ENCODE data around the gene DGAT2L6.
"Not testable (repeated sequence)": the region's sequence is repeated elsewhere in the genome, so short reads cannot be mapped to it uniquely, and the experiment has no call there.

The DGAT2L6 gene

GRCh38 chrX:70226687-70227086 is 49.4 kb downstream of the DGAT2L6 start:
- H3K27me3 Mint-ChIP-seq = no peaks in the 10 kb centered on the region
- peaks cover 0 to 4% of the 10 kb centered on the region in 2 donors for H3K4me1 Mint-ChIP-seq (ENCODE audit: low read depth in 2 of 2)
- no peaks in the 10 kb centered on the region for H3K9me3 Mint-ChIP-seq
- DNase-seq (no peak), ATAC-seq (replicated peaks) (no peak)
- no peak overlapping the region for H3K4me3 Mint-ChIP-seq
- no peak overlapping the region for H3K27ac Mint-ChIP-seq
- H3K36me3 Mint-ChIP-seq (ENCODE audit: insufficient read depth) = no peaks in the 10 kb centered on the region

- H3K27ac Mint-ChIP-seq = no peak overlapping the region
- H3K4me1 Mint-ChIP-seq (ENCODE audit: low read depth in 2 of 2) = peaks cover 0 to 8% of the 10 kb centered on the region in 2 donors
- no peak for DNase-seq
- no peaks in the 10 kb centered on the region for H3K27me3 Mint-ChIP-seq
- no peak overlapping the region for H3K4me3 Mint-ChIP-seq
- no peak for ATAC-seq (replicated peaks)
- no peaks in the 10 kb centered on the region for H3K36me3 Mint-ChIP-seq (ENCODE audit: insufficient read depth)
- H3K9me3 Mint-ChIP-seq = no peaks in the 10 kb centered on the region
These were observed 54.4 kb downstream of the DGAT2L6 start for GRCh38 chrX:70231666-70232065.

DNA sequence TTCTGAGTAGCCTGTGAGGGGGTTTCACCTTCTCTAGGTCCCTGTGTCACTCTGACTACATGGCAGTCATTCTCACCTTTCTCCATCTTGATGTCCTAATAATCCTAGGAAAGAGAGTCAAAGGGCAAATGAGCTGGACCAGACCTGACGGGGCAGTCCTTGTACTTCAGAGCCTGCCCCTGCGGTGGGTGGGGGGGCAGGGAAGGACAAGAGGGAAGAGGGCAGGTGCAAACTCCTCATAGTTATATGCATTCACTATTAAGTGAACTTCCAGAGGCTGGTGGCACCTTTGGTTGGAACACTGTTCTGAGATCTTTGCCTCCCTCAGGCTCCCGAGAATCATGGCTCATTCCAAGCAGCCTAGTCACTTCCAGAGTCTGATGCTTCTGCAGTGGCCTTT is 57.1 kb downstream of the DGAT2L6 start, which contains the start of gene AWAT1:
TSS of gene AWAT1 (plus strand) at position 301 of the 400 bp plus-strand sequence. CDS start at position 342, 41 bp downstream.
- no peak within 1 kb of the TSS for H3K27ac Mint-ChIP-seq
- H3K4me1 Mint-ChIP-seq (ENCODE audit: low read depth in 2 of 2) = peaks cover 0 to 8% of the 10 kb centered on the region in 2 donors
- no peaks in the 10 kb centered on the region for H3K36me3 Mint-ChIP-seq (ENCODE audit: insufficient read depth)
- ATAC-seq (replicated peaks) (no peak), DNase-seq (no peak)
- no peaks in the 10 kb centered on the region for H3K27me3 Mint-ChIP-seq
- no peak within 1 kb of the TSS for H3K4me3 Mint-ChIP-seq
- no peaks in the 10 kb centered on the region for H3K9me3 Mint-ChIP-seq

DNA sequence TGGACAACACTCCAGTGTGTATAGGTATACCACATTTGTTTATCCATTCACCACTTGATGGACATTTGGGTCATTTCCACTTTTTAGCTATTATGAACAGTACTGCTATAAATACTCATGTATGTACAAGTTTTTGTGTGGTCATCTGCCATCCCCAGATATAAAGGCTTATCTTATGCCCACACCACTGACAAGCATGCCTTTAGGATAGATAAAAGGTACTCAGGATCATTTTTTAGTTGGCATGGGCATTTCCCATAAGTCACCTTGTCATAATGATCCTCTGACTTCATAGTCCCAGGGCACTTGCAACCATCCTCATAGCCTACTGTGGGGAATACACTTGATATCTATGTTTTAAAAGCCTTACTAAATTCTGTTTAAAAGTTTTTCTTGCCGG is 63.5 kb downstream of the DGAT2L6 start:
- Mint-ChIP-seq H3K27ac (no peak overlapping the region), H3K4me1 (ENCODE audit: low read depth in 2 of 2) (no peaks in the 10 kb centered on the region), H3K4me3 (no peak overlapping the region), H3K36me3 (ENCODE audit: insufficient read depth) (no peaks in the 10 kb centered on the region), H3K9me3 (no peaks in the 10 kb centered on the region), H3K27me3 (no peaks in the 10 kb centered on the region)
- DNase-seq = no peak
- ATAC-seq (replicated peaks) = no peak

DNA sequence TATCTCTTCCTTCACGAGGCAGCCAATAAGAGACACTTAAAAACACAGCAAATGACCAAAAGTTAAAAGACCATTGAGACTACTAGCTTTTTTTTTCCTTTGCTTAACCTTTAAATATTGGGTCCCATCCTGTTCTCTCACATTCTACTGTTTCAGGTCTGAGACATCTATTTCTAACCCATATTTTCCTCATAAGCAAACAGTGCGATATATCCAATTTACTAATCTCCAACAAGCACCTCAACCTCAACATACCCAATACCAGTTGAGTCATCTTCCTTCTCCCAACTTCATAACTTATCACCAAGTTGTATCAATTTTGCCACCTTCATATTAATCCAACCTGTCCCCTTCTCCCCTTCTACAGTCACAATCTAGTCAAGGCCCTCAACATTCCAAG is 64.2 kb downstream of the DGAT2L6 start:
- DNase-seq (no peak), ATAC-seq (replicated peaks) (no peak)
- H3K27ac Mint-ChIP-seq = no peak overlapping the region
- H3K36me3 Mint-ChIP-seq (ENCODE audit: insufficient read depth) = no peaks in the 10 kb centered on the region
- no peaks in the 10 kb centered on the region for H3K27me3 Mint-ChIP-seq
- H3K4me3 Mint-ChIP-seq = no peak overlapping the region
- no peaks in the 10 kb centered on the region for H3K9me3 Mint-ChIP-seq
- H3K4me1 Mint-ChIP-seq (ENCODE audit: low read depth in 2 of 2) = no peaks in the 10 kb centered on the region

DNA sequence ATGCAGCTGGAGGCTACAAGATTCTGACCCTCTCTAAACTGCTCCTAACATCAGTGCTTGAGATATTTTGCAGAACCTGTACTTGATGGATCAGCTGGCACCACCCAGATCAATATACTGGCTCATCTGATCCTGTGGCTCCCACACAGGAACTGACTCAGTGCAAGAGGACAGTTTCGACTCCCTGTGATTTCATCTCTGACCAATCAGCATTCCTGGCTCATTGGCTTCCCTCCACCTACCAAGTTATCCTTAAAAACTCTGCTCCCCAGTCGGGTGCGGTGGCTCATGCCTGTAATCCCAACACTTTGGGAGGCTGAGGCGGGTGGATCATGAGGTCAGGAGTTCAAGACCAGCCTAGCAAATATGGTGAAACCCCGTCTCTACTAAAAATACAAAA is 66.3 kb downstream of the DGAT2L6 start:
- H3K27me3 Mint-ChIP-seq; DNase-seq; H3K36me3 Mint-ChIP-seq (ENCODE audit: insufficient read depth); H3K4me3 Mint-ChIP-seq; H3K27ac Mint-ChIP-seq; H3K4me1 Mint-ChIP-seq (ENCODE audit: low read depth in 2 of 2); ATAC-seq (replicated peaks); H3K9me3 Mint-ChIP-seq: not testable (repeated sequence)

GRCh38 chrX:70244881-70245280 is 67.6 kb downstream of the DGAT2L6 start:
- Mint-ChIP-seq H3K27me3 (no peaks in the 10 kb centered on the region), H3K4me3 (no peak overlapping the region), H3K36me3 (ENCODE audit: insufficient read depth) (no peaks in the 10 kb centered on the region), H3K27ac (no peak overlapping the region), H3K4me1 (ENCODE audit: low read depth in 2 of 2) (no peaks in the 10 kb centered on the region), H3K9me3 (no peaks in the 10 kb centered on the region)
- no peak for DNase-seq
- no peak for ATAC-seq (replicated peaks)

- Mint-ChIP-seq H3K9me3 (no peaks in the 10 kb centered on the region), H3K27me3 (no peaks in the 10 kb centered on the region), H3K4me1 (ENCODE audit: low read depth in 2 of 2) (no peaks in the 10 kb centered on the region), H3K4me3 (no peak overlapping the region), H3K36me3 (ENCODE audit: insufficient read depth) (no peaks in the 10 kb centered on the region), H3K27ac (no peak overlapping the region)
- ATAC-seq (replicated peaks) = no peak
- no peak for DNase-seq
These were observed 70.0 kb downstream of the DGAT2L6 start for GRCh38 chrX:70247252-70247651.

DNA sequence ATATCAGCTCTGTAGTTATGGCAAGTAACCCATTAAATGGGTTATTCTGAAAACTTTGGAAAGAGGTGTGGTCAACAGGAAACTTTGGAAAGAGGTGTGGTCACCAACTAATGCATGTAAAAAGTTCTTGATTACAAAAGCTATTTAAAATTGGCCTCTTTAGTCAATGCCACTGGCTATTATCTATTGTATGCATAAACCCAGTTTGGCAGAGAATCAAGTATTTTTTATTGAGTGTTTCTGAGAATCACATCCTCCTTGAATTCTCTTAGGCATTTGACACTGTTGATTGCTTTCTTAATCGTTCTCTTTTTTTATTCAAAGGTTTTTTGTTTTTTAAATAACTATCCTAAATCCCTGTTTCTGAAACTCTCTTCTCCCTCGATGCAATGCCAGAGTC is 75.2 kb downstream of the DGAT2L6 start:
- Mint-ChIP-seq H3K27ac (no peak overlapping the region), H3K4me1 (ENCODE audit: low read depth in 2 of 2) (no peaks in the 10 kb centered on the region), H3K27me3 (no peaks in the 10 kb centered on the region), H3K36me3 (ENCODE audit: insufficient read depth) (no peaks in the 10 kb centered on the region), H3K4me3 (no peak overlapping the region), H3K9me3 (no peaks in the 10 kb centered on the region)
- DNase-seq (no peak), ATAC-seq (replicated peaks) (no peak)

DNA sequence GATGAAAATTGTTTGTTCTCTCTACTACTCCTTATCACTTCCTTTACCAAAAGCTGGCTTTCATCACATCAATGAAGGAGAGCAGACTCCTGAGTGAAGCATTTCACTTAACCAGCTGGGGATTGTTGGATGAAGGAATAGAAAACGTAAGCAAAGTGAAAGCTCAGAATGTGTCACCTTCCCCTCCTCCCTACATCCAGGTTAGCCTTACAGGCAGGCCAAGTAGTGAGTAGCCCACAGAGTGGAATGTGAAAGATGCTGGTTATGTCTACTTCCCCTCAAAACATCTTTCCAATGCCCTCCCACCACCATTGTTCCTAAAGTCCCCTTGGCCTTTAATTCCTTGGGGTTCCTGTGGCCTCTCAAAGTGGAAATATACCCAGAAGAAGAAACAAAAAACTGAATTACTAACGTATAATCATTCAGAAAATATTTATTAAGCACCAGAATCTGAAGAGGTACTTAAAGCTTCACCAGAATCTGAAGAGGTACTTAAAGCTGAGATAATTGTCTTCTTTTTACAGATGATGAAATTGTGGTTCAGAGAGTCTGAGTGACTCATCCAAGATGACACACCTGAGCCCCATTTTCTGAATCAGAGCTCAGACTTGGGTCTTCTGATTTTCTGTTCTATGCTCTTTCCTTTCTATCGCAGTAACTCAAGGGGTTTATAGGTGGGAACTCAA is 76.2 kb downstream of the DGAT2L6 start:
- Mint-ChIP-seq H3K27ac (no peak overlapping the region), H3K36me3 (ENCODE audit: insufficient read depth) (no peaks in the 10 kb centered on the region), H3K27me3 (no peaks in the 10 kb centered on the region), H3K4me3 (no peak overlapping the region), H3K9me3 (no peaks in the 10 kb centered on the region), H3K4me1 (ENCODE audit: low read depth in 2 of 2) (peaks cover 3% of the 10 kb centered on the region in 2 donors)
- ATAC-seq (replicated peaks) = no peak
- DNase-seq = no peak

- DNase-seq (no peak), ATAC-seq (replicated peaks) (no peak)
- Mint-ChIP-seq H3K4me3 (no peak overlapping the region), H3K9me3 (no peaks in the 10 kb centered on the region), H3K27ac (no peak overlapping the region), H3K27me3 (no peaks in the 10 kb centered on the region), H3K36me3 (ENCODE audit: insufficient read depth) (no peaks in the 10 kb centered on the region), H3K4me1 (ENCODE audit: low read depth in 2 of 2) (peaks cover 3% of the 10 kb centered on the region in 2 donors)
These were observed 76.7 kb downstream of the DGAT2L6 start for GRCh38 chrX:70254063-70254400.

- Mint-ChIP-seq H3K27me3 (no peaks in the 10 kb centered on the region), H3K36me3 (ENCODE audit: insufficient read depth) (no peaks in the 10 kb centered on the region), H3K4me1 (ENCODE audit: low read depth in 2 of 2) (peaks cover 3% of the 10 kb centered on the region in 2 donors), H3K4me3 (no peak overlapping the region), H3K27ac (no peak overlapping the region), H3K9me3 (no peaks in the 10 kb centered on the region)
- no peak for ATAC-seq (replicated peaks)
- no peak for DNase-seq
These were observed 77.6 kb downstream of the DGAT2L6 start for GRCh38 chrX:70254909-70255308.
